OCI-LY3 (cell line): Measurements from ENCODE around the gene CLSTN2.

Experiments used
- H2AFZ ChIP-seq: fragments of 200-600, 300-600 bp; shearing (Covaris generic); 2 replicates; pipeline ENCODE4 v1.6.0; 2014; ENCODE audit warnings: antibody characterized with exemption, low read depth, low read length
- H3K27ac ChIP-seq: fragments of 200-600, 300-600 bp; sonication (generic); 2 replicates; pipeline ENCODE4 v1.5.1; 2014; ENCODE audit warnings: mild to moderate bottlenecking, low read length, moderate library complexity, mixed read lengths
- H3K27me3 ChIP-seq: fragments of 200-600, 300-600 bp; sonication (generic); 2 replicates; pipeline ENCODE4 v1.6.1; 2014; ENCODE audit warnings: low read depth, low read length, mixed read lengths
- H3K36me3 ChIP-seq: fragments of 200-600, 300-600 bp; sonication (generic); replicated peaks from 2 replicates; pipeline ENCODE3; 2014; ENCODE audit warnings: low read depth, low read length, mixed read lengths
- H3K4me1 ChIP-seq: fragments of 300-600, 200-600 bp; sonication (generic); 2 replicates; pipeline ENCODE4 v1.6.1; 2014; ENCODE audit warnings: low read length, mixed read lengths
- H3K4me2 ChIP-seq: fragments of 200-600, 300-600 bp; sonication (generic); 2 replicates; pipeline ENCODE4 v1.6.1; 2014; ENCODE audit warnings: low read length, mixed read lengths
- H3K4me3 ChIP-seq: fragments of 300-600, 200-600 bp; sonication (generic); 2 replicates; pipeline ENCODE4 v1.5.1; 2014; ENCODE audit warnings: antibody characterized with exemption, mild to moderate bottlenecking, low read length, moderate library complexity
- H3K79me2 ChIP-seq: fragments of 300-600, 200-600 bp; shearing (Covaris generic); 2 replicates; pipeline ENCODE4 v1.6.1; 2014; ENCODE audit warnings: mild to moderate bottlenecking, low read length, mixed read lengths
- H3K9ac ChIP-seq: fragments of 300-600, 200-600 bp; shearing (Covaris generic); 2 replicates; pipeline ENCODE4 v1.6.0; 2014; ENCODE audit warnings: mild to moderate bottlenecking, low read length, moderate library complexity
- H3K9me3 ChIP-seq: fragments of 200-600, 300-600 bp; shearing (Covaris generic); 2 replicates; pipeline ENCODE4 v1.6.1; 2014; ENCODE audit warnings: low read length, mixed read lengths; ENCODE audit not compliant: insufficient read depth
- H4K20me1 ChIP-seq: fragments of 200-600, 300-600 bp; sonication (generic); 2 replicates; pipeline ENCODE4 v1.6.1; 2016; ENCODE audit warnings: low read length, mixed read lengths; ENCODE audit not compliant: insufficient read depth
- CTCF ChIP-seq: fragments of 200-600, 300-600 bp; sonication (generic); IDR thresholded peaks from 2 replicates; pipeline ENCODE4 v1.5.1; 2014; ENCODE audit warnings: antibody characterized with exemption, low read length, low read depth
- EZH2phosphoT487 ChIP-seq: fragments of 200-600 bp; shearing (Covaris generic); IDR thresholded peaks from 2 replicates; pipeline ENCODE4 v1.6.1; 2018; ENCODE audit warnings: antibody characterized with exemption, mixed run types, low read depth

Gene CLSTN2

GRCh38 chr3:140085001-140085400 is 150.0 kb downstream of the CLSTN2 start:
- no peaks in the 10 kb centered on the region for H3K79me2 ChIP-seq
- H3K27ac ChIP-seq: no peak overlapping the region
- peaks cover 42% of the 10 kb centered on the region; the same call in 1 of the 2 replicates for H3K27me3 ChIP-seq
- no peak overlapping the region for H3K4me3 ChIP-seq
- no peak overlapping the region for H3K9ac ChIP-seq
- TF ChIP-seq EZH2phosphoT487: no peak
- TF ChIP-seq CTCF: no peak
- H3K36me3 ChIP-seq: no peaks in the 10 kb centered on the region
- H3K9me3 ChIP-seq: no peaks in the 10 kb centered on the region
- no peak overlapping the region for H3K4me2 ChIP-seq
- no peak overlapping the region for H2AFZ ChIP-seq
- no peaks in the 10 kb centered on the region for H3K4me1 ChIP-seq
- H4K20me1 ChIP-seq: no peaks in the 10 kb centered on the region

- H3K4me1 ChIP-seq: no peaks in the 10 kb centered on the region
- H4K20me1 ChIP-seq: no peaks in the 10 kb centered on the region
- peaks cover 40% of the 10 kb centered on the region; the same call in 1 of the 2 replicates for H3K27me3 ChIP-seq
- H3K9me3 ChIP-seq: no peaks in the 10 kb centered on the region
- no peak overlapping the region for H3K9ac ChIP-seq
- no peak overlapping the region for H3K27ac ChIP-seq
- H3K4me3 ChIP-seq: no peak overlapping the region
- no peak for TF ChIP-seq CTCF
- TF ChIP-seq EZH2phosphoT487: no peak
- no peaks in the 10 kb centered on the region for H3K79me2 ChIP-seq
- no peak overlapping the region for H2AFZ ChIP-seq
- no peak overlapping the region for H3K4me2 ChIP-seq
- H3K36me3 ChIP-seq: no peaks in the 10 kb centered on the region
Observed at GRCh38 chr3:140086642-140087041, 151.7 kb downstream of the CLSTN2 start.

- peaks cover 26% of the 10 kb centered on the region; the same call in 1 of the 2 replicates for H3K27me3 ChIP-seq
- H3K36me3 ChIP-seq: no peaks in the 10 kb centered on the region
- no peaks in the 10 kb centered on the region for H3K4me1 ChIP-seq
- H3K79me2 ChIP-seq: no peaks in the 10 kb centered on the region
- no peak overlapping the region for H2AFZ ChIP-seq
- no peak overlapping the region for H3K27ac ChIP-seq
- TF ChIP-seq EZH2phosphoT487: no peak
- no peak for TF ChIP-seq CTCF
- H3K9ac ChIP-seq: no peak overlapping the region
- no peak overlapping the region for H3K4me3 ChIP-seq
- H3K4me2 ChIP-seq: no peak overlapping the region
- no peaks in the 10 kb centered on the region for H3K9me3 ChIP-seq
- H4K20me1 ChIP-seq: no peaks in the 10 kb centered on the region
Observed at GRCh38 chr3:140088058-140088457, 153.1 kb downstream of the CLSTN2 start.

- TF ChIP-seq CTCF (no peak), EZH2phosphoT487 (no peak)
- no peak overlapping the region for H3K4me2 ChIP-seq
- no peaks in the 10 kb centered on the region for H3K36me3 ChIP-seq
- H3K27me3 ChIP-seq: peaks cover 26% of the 10 kb centered on the region; the same call in 1 of the 2 replicates
- H3K27ac ChIP-seq: no peak overlapping the region
- no peaks in the 10 kb centered on the region for H3K9me3 ChIP-seq
- no peaks in the 10 kb centered on the region for H3K4me1 ChIP-seq
- H3K4me3 ChIP-seq: no peak overlapping the region
- no peak overlapping the region for H2AFZ ChIP-seq
- H4K20me1 ChIP-seq: no peaks in the 10 kb centered on the region
- H3K79me2 ChIP-seq: no peaks in the 10 kb centered on the region
- H3K9ac ChIP-seq: no peak overlapping the region
Observed at GRCh38 chr3:140088513-140088912, 153.5 kb downstream of the CLSTN2 start.
